ENCODE results near the gene TCF4. TPM values are rescaled to one million over a fixed set of nuclear protein-coding genes. Genes with fewer than 3 reads are reported as not detected.
A peak's percentile ranks its signal among the peaks of the same experiment; 100 is the strongest.

The TCF4 gene
- total RNA-seq, 1 experiment from 2014 or later, result 12.5 TPM

DNA sequence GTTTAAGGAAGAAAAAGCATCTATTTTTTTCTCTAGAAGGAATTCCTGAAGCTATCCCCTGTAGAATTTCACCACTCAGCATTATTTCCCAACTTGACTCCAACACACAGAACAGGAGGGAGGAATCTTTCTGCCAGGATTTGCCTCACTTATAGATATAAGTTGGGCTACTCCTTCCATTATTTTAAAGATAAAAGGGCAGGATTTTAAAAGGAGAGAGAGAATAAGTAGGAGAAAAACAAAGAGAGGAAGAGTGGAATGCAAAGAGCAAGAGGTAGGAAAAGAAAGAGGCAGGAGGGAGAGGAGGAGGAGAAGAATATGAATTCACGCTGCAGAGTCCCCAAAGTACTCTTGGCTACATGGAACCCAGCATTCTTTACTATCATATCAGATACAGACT is 182.5 kb downstream of the TCF4 start:
- Histone ChIP-seq H3K4me2 (ENCODE audit: low read length) (peak overlapping the region; percentile 48), H3K27me3 (ENCODE audit: low read length) (no peaks in the 10 kb centered on the region), H3F3A (ENCODE audit: low read length, unreplicated experiment) (no peaks in the 10 kb centered on the region), H3K9me3 (ENCODE audit: low read length) (no peaks in the 10 kb centered on the region), H2AFZ (ENCODE audit: low read length) (no peak overlapping the region), H3K4me1 (ENCODE audit: insufficient read depth, low read length) (peaks cover 16% of the 10 kb centered on the region), H4K20me1 (ENCODE audit: low read length) (no peaks in the 10 kb centered on the region), H3K4me3 (ENCODE audit: low read length) (no peak overlapping the region), H3K27ac (ENCODE audit: low read length) (no peak overlapping the region), H3K9me2 (replicated peaks; ENCODE audit: low read length) (no peaks in the 10 kb centered on the region), H3K9ac (ENCODE audit: low read length) (no peak overlapping the region), H3K79me2 (ENCODE audit: low read length) (no peaks in the 10 kb centered on the region), H3K36me3 (ENCODE audit: low read depth, low read length) (no peaks in the 10 kb centered on the region)
- CTCF ChIA-PET, result no interaction called here
- TF ChIP-seq, protein P1, sequence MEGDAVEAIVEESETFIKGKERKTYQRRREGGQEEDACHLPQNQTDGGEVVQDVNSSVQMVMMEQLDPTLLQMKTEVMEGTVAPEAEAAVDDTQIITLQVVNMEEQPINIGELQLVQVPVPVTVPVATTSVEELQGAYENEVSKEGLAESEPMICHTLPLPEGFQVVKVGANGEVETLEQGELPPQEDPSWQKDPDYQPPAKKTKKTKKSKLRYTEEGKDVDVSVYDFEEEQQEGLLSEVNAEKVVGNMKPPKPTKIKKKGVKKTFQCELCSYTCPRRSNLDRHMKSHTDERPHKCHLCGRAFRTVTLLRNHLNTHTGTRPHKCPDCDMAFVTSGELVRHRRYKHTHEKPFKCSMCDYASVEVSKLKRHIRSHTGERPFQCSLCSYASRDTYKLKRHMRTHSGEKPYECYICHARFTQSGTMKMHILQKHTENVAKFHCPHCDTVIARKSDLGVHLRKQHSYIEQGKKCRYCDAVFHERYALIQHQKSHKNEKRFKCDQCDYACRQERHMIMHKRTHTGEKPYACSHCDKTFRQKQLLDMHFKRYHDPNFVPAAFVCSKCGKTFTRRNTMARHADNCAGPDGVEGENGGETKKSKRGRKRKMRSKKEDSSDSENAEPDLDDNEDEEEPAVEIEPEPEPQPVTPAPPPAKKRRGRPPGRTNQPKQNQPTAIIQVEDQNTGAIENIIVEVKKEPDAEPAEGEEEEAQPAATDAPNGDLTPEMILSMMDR (conservative IDR thresholded peaks at IDR 0.05; ENCODE audit: low read depth, low read length), result no peak
- ATAC-seq, result peak; percentile 24; the same call in 1 of the 2 replicates
- POLR2A ChIA-PET (ENCODE audit: unreplicated experiment), result no interaction called here
- intact Hi-C loops (cut with micrococcal nuclease), result no loop called here
- BruUV-seq (replicated peaks), result no TSS peak
- no peak for DNase-seq

DNA sequence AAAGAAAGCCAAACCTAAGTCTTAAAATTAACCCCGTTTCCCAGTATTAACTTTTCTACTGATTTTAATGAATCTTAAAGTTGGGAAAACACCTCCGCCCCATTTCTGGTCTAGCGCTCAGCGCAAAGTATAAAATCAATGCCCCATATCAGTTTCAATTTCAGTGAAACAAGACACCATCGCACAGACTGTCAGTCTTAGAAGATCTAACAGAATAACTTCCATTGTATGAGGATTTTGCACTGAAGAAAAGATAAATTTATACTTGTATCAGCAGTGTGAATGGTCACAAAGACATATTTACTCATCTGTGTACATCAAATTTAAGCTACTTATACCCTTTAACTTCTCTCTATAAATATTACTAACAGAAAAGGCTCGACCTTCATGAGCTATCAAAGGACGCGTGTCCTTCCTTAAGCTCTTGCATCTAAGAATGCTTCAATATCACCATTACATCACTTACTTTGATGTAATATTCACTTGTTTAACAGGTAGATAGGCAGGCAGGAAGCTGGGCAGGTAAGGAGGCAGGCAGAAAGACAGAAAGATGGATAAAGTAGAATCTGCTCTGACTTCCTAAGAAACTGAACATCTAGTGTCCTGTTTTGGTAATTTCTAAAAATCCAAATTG is 183.0 kb downstream of the TCF4 start:
- intact Hi-C loops (cut with micrococcal nuclease), result no loop called here
- Histone ChIP-seq H3K79me2 (ENCODE audit: low read length) (no peaks in the 10 kb centered on the region), H3K9me2 (replicated peaks; ENCODE audit: low read length) (no peaks in the 10 kb centered on the region), H2AFZ (ENCODE audit: low read length) (no peak overlapping the region), H4K20me1 (ENCODE audit: low read length) (no peaks in the 10 kb centered on the region), H3K4me2 (ENCODE audit: low read length) (no peak overlapping the region), H3K27me3 (ENCODE audit: low read length) (no peaks in the 10 kb centered on the region), H3K27ac (ENCODE audit: low read length) (no peak overlapping the region), H3K9ac (ENCODE audit: low read length) (no peak overlapping the region), H3K4me1 (ENCODE audit: insufficient read depth, low read length) (peaks cover 16% of the 10 kb centered on the region), H3K36me3 (ENCODE audit: low read depth, low read length) (no peaks in the 10 kb centered on the region), H3K4me3 (ENCODE audit: low read length) (no peak overlapping the region), H3F3A (ENCODE audit: low read length, unreplicated experiment) (no peaks in the 10 kb centered on the region), H3K9me3 (ENCODE audit: low read length) (no peaks in the 10 kb centered on the region)
- ChIA-PET POLR2A (ENCODE audit: unreplicated experiment) (no interaction called here), CTCF (no interaction called here)
- no TSS peak for BruUV-seq (replicated peaks)
- TF ChIP-seq, protein P1 (conservative IDR thresholded peaks at IDR 0.05; ENCODE audit: low read depth, low read length), result no peak
- ATAC-seq (no peak), DNase-seq (no peak)

DNA sequence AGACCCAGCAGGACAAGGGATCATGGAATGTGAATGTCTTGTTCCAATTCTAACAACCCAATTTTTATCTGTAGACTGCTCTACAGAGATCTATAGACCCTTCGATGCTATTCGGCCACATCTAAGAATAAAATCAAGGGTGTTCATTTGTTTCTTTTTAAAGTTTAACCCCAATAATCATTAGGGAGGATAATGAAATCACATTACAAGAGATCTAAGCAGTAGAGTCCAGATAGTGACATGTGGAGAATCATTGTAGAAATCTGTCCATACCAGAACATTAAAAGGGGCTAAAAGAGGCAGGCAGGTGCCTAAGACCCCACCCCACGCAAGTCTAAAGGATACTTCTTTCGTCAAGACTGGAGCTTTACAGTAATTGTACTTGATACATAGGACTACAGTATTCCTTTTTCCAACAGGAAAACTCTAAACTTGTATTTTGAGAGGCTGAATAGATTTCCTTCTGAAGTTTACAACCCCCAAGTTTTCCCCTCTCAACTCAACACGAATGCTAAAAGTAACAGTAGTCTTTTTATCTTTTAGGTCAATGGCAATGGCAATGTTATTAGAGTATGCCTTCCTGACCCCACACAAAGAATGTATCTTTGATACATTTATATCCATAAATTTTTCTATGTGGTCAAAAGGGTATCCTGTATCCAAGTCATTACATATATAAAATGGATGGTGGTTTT is 183.7 kb downstream of the TCF4 start:
- Histone ChIP-seq H3K9me3 (ENCODE audit: low read length) (no peaks in the 10 kb centered on the region), H3K27ac (ENCODE audit: low read length) (no peak overlapping the region), H3K4me3 (ENCODE audit: low read length) (no peak overlapping the region), H3F3A (ENCODE audit: low read length, unreplicated experiment) (no peaks in the 10 kb centered on the region), H3K9me2 (replicated peaks; ENCODE audit: low read length) (no peaks in the 10 kb centered on the region), H4K20me1 (ENCODE audit: low read length) (no peaks in the 10 kb centered on the region), H3K79me2 (ENCODE audit: low read length) (no peaks in the 10 kb centered on the region), H3K27me3 (ENCODE audit: low read length) (no peaks in the 10 kb centered on the region), H2AFZ (ENCODE audit: low read length) (no peak overlapping the region), H3K36me3 (ENCODE audit: low read depth, low read length) (no peaks in the 10 kb centered on the region), H3K9ac (ENCODE audit: low read length) (no peak overlapping the region), H3K4me2 (ENCODE audit: low read length) (no peak overlapping the region), H3K4me1 (ENCODE audit: insufficient read depth, low read length) (peaks cover 16% of the 10 kb centered on the region)
- ChIA-PET POLR2A (ENCODE audit: unreplicated experiment) (no interaction called here), CTCF (no interaction called here)
- ATAC-seq (no peak), DNase-seq (no peak)
- intact Hi-C loops (cut with micrococcal nuclease), result no loop called here
- TF ChIP-seq EZH2 (IDR thresholded peaks at IDR 0.05; ENCODE audit: low read length, unreplicated experiment), result no peak
- no peak for TF ChIP-seq EZH2phosphoT487 (IDR thresholded peaks at IDR 0.05; ENCODE audit: borderline replicate concordance, low read length)
- TF ChIP-seq, protein P1 (conservative IDR thresholded peaks at IDR 0.05; ENCODE audit: low read depth, low read length), result no peak
- no TSS peak for BruUV-seq (replicated peaks)
